AML-193 (cell line): ENCODE results near the gene SARDH.
"Not testable (repeated sequence)": the region's sequence is repeated elsewhere in the genome, so short reads cannot be mapped to it uniquely, and the experiment has no call there.

Source experiments
- DNase-seq, 2 experiments: peaks; one replicate each; lab custom pipeline; 2025; lab: John Stamatoyannopoulos, UW

Gene SARDH

GRCh38 chr9:133631111-133631510 is 107.0 kb downstream of the SARDH start:
- no peak for DNase-seq

- DNase-seq = no peak
These were observed 108.7 kb downstream of the SARDH start for GRCh38 chr9:133629221-133630110.

GRCh38 chr9:133628766-133629165 is 109.4 kb downstream of the SARDH start:
- no peak for DNase-seq

GRCh38 chr9:133627341-133627740 is 110.8 kb downstream of the SARDH start:
- DNase-seq = no peak

- not testable (repeated sequence) for DNase-seq
These were observed 112.1 kb downstream of the SARDH start for GRCh38 chr9:133626008-133626407.

- DNase-seq = no peak
These were observed 115.6 kb downstream of the SARDH start for GRCh38 chr9:133622555-133622954.

GRCh38 chr9:133621725-133622267 is 116.4 kb downstream of the SARDH start:
- DNase-seq = no peak

GRCh38 chr9:133619791-133620190 is 118.4 kb downstream of the SARDH start:
- no peak for DNase-seq

GRCh38 chr9:133618726-133619125 is 119.4 kb downstream of the SARDH start:
- DNase-seq = no peak

- DNase-seq = no peak
These were observed 121.3 kb downstream of the SARDH start for GRCh38 chr9:133616643-133617405.

- no peak for DNase-seq
These were observed 122.5 kb downstream of the SARDH start for GRCh38 chr9:133615606-133616188.

- DNase-seq = no peak
These were observed 123.0 kb downstream of the SARDH start for GRCh38 chr9:133615186-133615585.

GRCh38 chr9:133614678-133615077 is 123.5 kb downstream of the SARDH start:
- no peak for DNase-seq

GRCh38 chr9:133614056-133614455 is 124.1 kb downstream of the SARDH start:
- no peak for DNase-seq
